ENCODE measurements around the gene GP1BB.
"Not testable (repeated sequence)": the region's sequence is repeated elsewhere in the genome, so short reads cannot be mapped to it uniquely, and the experiment has no call there.

- TF ChIP-seq EZH2 (IDR thresholded peaks at IDR 0.05; ENCODE audit: borderline replicate concordance, low read depth, low read length, severe bottlenecking); CTCF (IDR thresholded peaks at IDR 0.05; ENCODE audit: borderline replicate concordance, extremely low read depth, low read length, poor library complexity, severe bottlenecking): not testable (repeated sequence)
Observed at GRCh38 chr22:19697871-19698270, 25.5 kb upstream of the GP1BB start.

Measured in DND-41 (cell line).